Measurements from ENCODE around the gene PAXX. TPM values are rescaled to one million over a fixed set of nuclear protein-coding genes. Genes with fewer than 3 reads are reported as not detected.

The PAXX gene
- total RNA-seq, 1 donor from 2014 or later, result 53.1 TPM

- Histone ChIP-seq H3K4me1 (no peaks in the 10 kb centered on the region), H3K9me3 (no peaks in the 10 kb centered on the region), H3K36me3 (peaks cover 11% of the 10 kb centered on the region), H3K4me3 (no peak overlapping the region), H3K27me3 (no peaks in the 10 kb centered on the region), H3K27ac (no peak overlapping the region)
- no peak for TF ChIP-seq CTCF (IDR thresholded peaks at IDR 0.05)
- no peak for DNase-seq
- ATAC-seq, result no peak
- intact Hi-C loops (cut with DNase I), result no loop called here
These were observed 27.9 kb downstream of the PAXX start for GRCh38 chr9:137019891-137020683.

GRCh38 chr9:137020771-137021567, 28.7 kb downstream of the PAXX start:
- H3K27ac ChIP-seq, result no peak overlapping the region
- no peak for ATAC-seq
- no peak overlapping the region for H3K4me3 ChIP-seq
- intact Hi-C loops (cut with DNase I), result no loop called here
- no peak for DNase-seq
- no peaks in the 10 kb centered on the region for H3K9me3 ChIP-seq
- TF ChIP-seq CTCF (IDR thresholded peaks at IDR 0.05), result no peak
- no peaks in the 10 kb centered on the region for H3K27me3 ChIP-seq
- H3K36me3 ChIP-seq, result peaks cover 5% of the 10 kb centered on the region
- no peaks in the 10 kb centered on the region for H3K4me1 ChIP-seq

GRCh38 chr9:137021568-137021978, 29.4 kb downstream of the PAXX start:
- Histone ChIP-seq H3K27me3 (no peaks in the 10 kb centered on the region), H3K4me3 (no peak overlapping the region), H3K9me3 (no peaks in the 10 kb centered on the region), H3K36me3 (no peaks in the 10 kb centered on the region), H3K27ac (no peak overlapping the region), H3K4me1 (peaks cover 3% of the 10 kb centered on the region)
- intact Hi-C loops (cut with DNase I), result no loop called here
- no peak for DNase-seq
- no peak for TF ChIP-seq CTCF (IDR thresholded peaks at IDR 0.05)
- ATAC-seq, result no peak

GRCh38 chr9:137021979-137022661, 29.9 kb downstream of the PAXX start:
- H3K27me3 ChIP-seq, result no peaks in the 10 kb centered on the region
- ATAC-seq (peak; percentile 74), DNase-seq (peak; percentile 81)
- intact Hi-C loops (cut with DNase I), result no loop called here
- no peaks in the 10 kb centered on the region for H3K36me3 ChIP-seq
- no peak overlapping the region for H3K27ac ChIP-seq
- TF ChIP-seq CTCF (IDR thresholded peaks at IDR 0.05), result no peak
- H3K4me3 ChIP-seq, result no peak overlapping the region
- no peaks in the 10 kb centered on the region for H3K9me3 ChIP-seq
- peaks cover 6% of the 10 kb centered on the region for H3K4me1 ChIP-seq

- intact Hi-C loops (cut with DNase I), result no loop called here
- Histone ChIP-seq H3K9me3 (no peaks in the 10 kb centered on the region), H3K4me1 (peaks cover 11% of the 10 kb centered on the region), H3K4me3 (no peak overlapping the region), H3K27ac (no peak overlapping the region), H3K27me3 (no peaks in the 10 kb centered on the region), H3K36me3 (no peaks in the 10 kb centered on the region)
- TF ChIP-seq CTCF (IDR thresholded peaks at IDR 0.05), result no peak
- no peak for DNase-seq
- ATAC-seq, result no peak
These were observed 30.4 kb downstream of the PAXX start for GRCh38 chr9:137022662-137023008.
